Mononuclear cell (primary cell): ENCODE results near the gene LIPA. TPM values are rescaled to one million over a fixed set of nuclear protein-coding genes. Genes with fewer than 3 reads are reported as not detected.

Source experiments
- H3K27me3 ChIP-seq: 2 replicates; pipeline ENCODE4 v1.6.0; 2011; ENCODE audit warnings: low read length, control low read depth; ENCODE audit not compliant: insufficient read depth
- H3K4me1 ChIP-seq: 2 replicates; pipeline ENCODE4 v1.5.1; 2011; ENCODE audit warnings: mild to moderate bottlenecking, low read length, control low read depth; ENCODE audit not compliant: insufficient read depth
- H3K4me3 ChIP-seq: 2 replicates; pipeline ENCODE4 v1.5.1; 2011; ENCODE audit warnings: mild to moderate bottlenecking, low read length, moderate library complexity
- H3K9me3 ChIP-seq: 2 replicates; pipeline ENCODE4 v1.5.1; 2011; ENCODE audit warnings: low read depth, mild to moderate bottlenecking, control low read depth, low read length
- total RNA-seq: library from RNA; depleted of rRNA; stranded (reverse); fragments of >200 nt; gene quantifications from one replicate; pipeline ENCODE4 v1.2.3, GENCODE V29; 2012

LIPA gene
- total RNA-seq, 1 donor, result 45.0 TPM

- H3K9me3 ChIP-seq, result no peaks in the 10 kb centered on the region
- no peak overlapping the region for H3K4me3 ChIP-seq
- H3K27me3 ChIP-seq, result no peaks in the 10 kb centered on the region
- H3K4me1 ChIP-seq, result no peaks in the 10 kb centered on the region
Observed at GRCh38 chr10:89279421-89279869, 27.9 kb upstream of the LIPA start.

GRCh38 chr10:89278900-89279392 lies 27.4 kb upstream of the LIPA start:
- H3K27me3 ChIP-seq, result no peaks in the 10 kb centered on the region
- no peaks in the 10 kb centered on the region for H3K9me3 ChIP-seq

GRCh38 chr10:89278034-89278535 lies 26.5 kb upstream of the LIPA start:
- no peak overlapping the region for H3K4me3 ChIP-seq
- no peaks in the 10 kb centered on the region for H3K9me3 ChIP-seq
- no peaks in the 10 kb centered on the region for H3K27me3 ChIP-seq
- no peaks in the 10 kb centered on the region for H3K4me1 ChIP-seq

More at GRCh38 chr10:89278900-89279392, 27.4 kb upstream of the LIPA start:
- Histone ChIP-seq H3K4me1 (no peaks in the 10 kb centered on the region), H3K4me3 (no peak overlapping the region)

- no peaks in the 10 kb centered on the region for H3K27me3 ChIP-seq
- no peaks in the 10 kb centered on the region for H3K4me1 ChIP-seq
- H3K4me3 ChIP-seq, result no peak overlapping the region
- no peaks in the 10 kb centered on the region for H3K9me3 ChIP-seq
Observed at GRCh38 chr10:89275383-89275782, 23.8 kb upstream of the LIPA start.

DNA sequence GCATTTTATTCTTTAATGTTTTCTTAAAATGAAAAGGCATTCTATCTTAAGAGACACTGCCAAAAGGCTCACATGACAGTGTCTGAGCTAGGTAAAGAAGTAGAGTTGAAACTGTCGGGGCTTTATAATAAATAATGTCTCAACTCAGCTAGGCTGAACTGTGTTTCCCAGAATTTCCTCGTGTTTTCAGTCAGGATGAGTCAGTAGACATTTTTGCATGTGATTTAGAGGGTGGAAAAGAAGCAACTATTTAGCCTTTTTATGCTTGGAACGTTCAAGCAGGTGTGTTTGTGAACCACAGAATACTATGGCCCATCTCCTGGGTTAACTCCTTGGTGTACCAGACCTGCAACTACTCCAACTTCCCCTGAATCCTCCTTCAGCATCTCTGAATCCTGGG lies 23.4 kb upstream of the LIPA start:
- H3K9me3 ChIP-seq, result no peaks in the 10 kb centered on the region
- H3K27me3 ChIP-seq, result no peaks in the 10 kb centered on the region
- peaks cover 3% of the 10 kb centered on the region for H3K4me1 ChIP-seq
- H3K4me3 ChIP-seq, result no peak overlapping the region

DNA sequence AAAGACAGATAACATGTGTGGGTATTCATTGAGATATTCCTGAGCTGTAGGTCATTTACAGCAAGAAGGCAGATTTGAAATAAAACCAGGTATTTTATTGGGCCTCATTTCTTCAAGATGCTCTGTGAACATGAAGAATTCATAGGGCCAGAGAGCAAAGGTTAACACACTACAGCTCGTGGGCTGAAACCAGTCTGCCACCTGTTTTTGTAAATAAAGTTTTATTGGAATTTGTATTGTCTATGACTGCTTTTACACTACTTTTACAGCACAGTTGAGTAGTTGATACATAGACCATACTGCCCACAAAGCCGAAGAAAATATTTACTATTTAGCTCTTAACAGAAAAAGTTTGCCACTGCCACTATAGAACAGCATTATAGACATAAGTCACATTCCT lies 22.1 kb upstream of the LIPA start:
- H3K4me1 ChIP-seq, result peaks cover 7% of the 10 kb centered on the region
- H3K27me3 ChIP-seq, result no peaks in the 10 kb centered on the region
- no peaks in the 10 kb centered on the region for H3K9me3 ChIP-seq
- no peak overlapping the region for H3K4me3 ChIP-seq

DNA sequence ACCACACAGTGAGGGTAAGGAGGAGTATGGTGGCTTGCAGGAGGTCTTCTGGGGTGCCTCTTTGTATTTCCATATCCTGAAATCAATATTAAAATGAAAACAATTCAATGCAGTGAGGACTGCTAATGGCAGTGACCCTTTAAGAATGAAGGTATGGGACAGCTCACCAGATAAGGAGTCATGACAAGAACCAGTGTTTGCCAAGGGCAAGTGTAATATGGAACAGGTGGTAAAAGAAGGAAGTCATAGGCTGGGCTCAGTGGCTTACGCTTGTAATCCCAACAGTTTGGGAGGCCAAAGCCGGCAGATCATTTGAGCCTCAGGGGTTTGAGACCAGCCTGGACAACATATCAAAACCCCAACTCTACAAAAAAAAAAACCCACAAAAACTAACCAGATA lies 20.0 kb upstream of the LIPA start:
- Histone ChIP-seq H3K4me3 (no peak overlapping the region), H3K9me3 (no peaks in the 10 kb centered on the region), H3K4me1 (peaks cover 7% of the 10 kb centered on the region)

DNA sequence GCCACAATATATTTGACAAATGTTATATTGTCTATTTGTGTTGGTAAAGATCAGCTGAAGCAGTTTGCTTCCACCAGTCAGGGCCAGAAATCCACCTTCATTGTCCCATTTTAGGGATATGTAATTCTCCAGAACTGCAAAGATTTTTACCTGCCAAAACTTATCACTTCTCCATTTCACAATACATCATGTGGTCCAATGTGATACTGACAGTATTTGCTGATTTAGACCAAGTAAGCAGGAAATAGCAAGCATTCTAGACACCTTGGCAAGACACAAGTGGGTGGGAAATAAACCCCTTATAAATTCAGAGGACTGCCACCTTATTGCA lies 18.5 kb upstream of the LIPA start:
- H3K4me1 ChIP-seq, result peaks cover 7% of the 10 kb centered on the region
- H3K4me3 ChIP-seq, result no peak overlapping the region
- H3K9me3 ChIP-seq, result no peaks in the 10 kb centered on the region
- no peaks in the 10 kb centered on the region for H3K27me3 ChIP-seq

More for the DNA sequence above, 20.0 kb upstream of the LIPA start:
- no peaks in the 10 kb centered on the region for H3K27me3 ChIP-seq

GRCh38 chr10:89269433-89270152 lies 18.0 kb upstream of the LIPA start:
- no peaks in the 10 kb centered on the region for H3K27me3 ChIP-seq
- no peak overlapping the region for H3K4me3 ChIP-seq
- peaks cover 7% of the 10 kb centered on the region for H3K4me1 ChIP-seq
- no peaks in the 10 kb centered on the region for H3K9me3 ChIP-seq

DNA sequence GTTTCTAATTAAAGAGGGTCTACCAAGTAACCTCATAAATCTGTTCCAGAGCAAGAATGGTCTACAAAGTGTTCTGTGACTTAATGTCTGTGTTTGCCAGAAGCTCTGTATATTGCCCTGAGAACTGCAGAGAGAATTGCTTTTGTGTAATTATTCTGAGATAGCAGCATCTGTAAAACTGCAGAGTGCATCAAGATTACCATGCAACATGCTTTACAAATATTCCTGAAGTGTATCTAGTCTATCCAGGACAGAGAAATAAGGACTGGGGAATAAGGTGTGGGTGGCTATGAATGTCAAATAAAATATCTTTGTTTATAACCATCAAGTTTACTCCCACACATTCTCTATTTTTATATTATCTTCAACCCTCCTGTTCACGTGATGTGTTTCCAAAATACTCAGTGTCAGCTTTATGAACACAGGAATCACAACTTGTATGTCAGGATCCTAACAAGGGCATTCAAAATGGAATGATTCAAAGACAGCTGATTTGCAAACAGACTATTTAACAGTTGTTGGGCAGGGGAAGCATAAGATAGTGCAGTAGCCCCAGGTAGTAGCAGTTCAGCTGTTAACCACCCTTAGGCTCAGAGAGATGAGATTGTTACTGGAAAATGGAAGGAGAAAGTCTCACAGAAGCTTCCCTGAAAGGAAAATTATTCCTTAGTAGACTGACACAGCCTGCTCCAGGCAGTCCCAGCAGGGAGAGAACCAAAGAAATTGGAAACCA lies 15.3 kb upstream of the LIPA start:
- Histone ChIP-seq H3K9me3 (no peaks in the 10 kb centered on the region), H3K27me3 (no peaks in the 10 kb centered on the region), H3K4me1 (peaks cover 7% of the 10 kb centered on the region), H3K4me3 (no peak overlapping the region)

DNA sequence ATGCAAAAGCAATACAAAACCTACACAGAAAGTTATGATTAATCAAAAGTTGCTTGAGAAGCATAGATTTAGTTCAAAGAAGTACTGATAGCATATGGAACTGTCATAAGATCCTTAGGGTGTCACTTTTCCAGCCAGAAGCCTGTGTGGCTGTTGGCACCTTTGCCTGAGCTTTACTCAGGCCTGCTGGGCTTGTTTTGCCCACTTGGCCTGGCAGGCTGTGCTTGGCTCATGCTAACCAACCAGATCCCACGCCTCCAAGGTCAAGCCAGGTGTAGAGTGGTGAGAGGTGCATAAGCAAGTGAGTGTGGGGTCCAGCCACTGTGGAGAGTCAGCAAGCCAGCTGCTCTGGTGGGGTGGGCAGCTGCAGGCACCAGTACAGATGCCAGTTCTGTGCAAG lies 12.0 kb upstream of the LIPA start:
- H3K9me3 ChIP-seq, result no peaks in the 10 kb centered on the region
- H3K27me3 ChIP-seq, result no peaks in the 10 kb centered on the region
- H3K4me1 ChIP-seq, result peaks cover 6% of the 10 kb centered on the region
- no peak overlapping the region for H3K4me3 ChIP-seq

DNA sequence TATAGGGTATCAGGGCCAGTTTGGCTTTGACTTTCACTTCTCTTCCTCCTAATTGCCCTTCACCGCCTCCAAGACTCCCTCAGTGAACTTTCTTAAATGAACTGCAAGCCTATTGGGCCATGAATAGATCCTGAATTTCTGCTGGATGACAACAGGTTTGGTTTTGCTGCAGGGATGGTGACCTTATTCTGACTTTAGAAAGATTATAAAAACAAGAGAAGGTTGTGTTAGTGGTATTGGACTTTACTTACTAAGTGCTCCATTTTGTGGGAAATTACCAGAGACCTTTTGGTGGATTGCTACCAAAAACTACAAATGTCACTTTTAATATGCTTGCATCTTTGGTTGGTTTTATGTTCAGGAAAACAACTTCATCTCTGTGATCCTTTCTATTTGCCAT lies 11.5 kb upstream of the LIPA start:
- peaks cover 6% of the 10 kb centered on the region for H3K4me1 ChIP-seq
- H3K27me3 ChIP-seq, result no peaks in the 10 kb centered on the region
- no peak overlapping the region for H3K4me3 ChIP-seq
- H3K9me3 ChIP-seq, result no peaks in the 10 kb centered on the region

- H3K4me3 ChIP-seq, result no peak overlapping the region
- peaks cover 10% of the 10 kb centered on the region for H3K4me1 ChIP-seq
- no peaks in the 10 kb centered on the region for H3K27me3 ChIP-seq
- no peaks in the 10 kb centered on the region for H3K9me3 ChIP-seq
Observed at GRCh38 chr10:89262086-89263051, 10.8 kb upstream of the LIPA start.

DNA sequence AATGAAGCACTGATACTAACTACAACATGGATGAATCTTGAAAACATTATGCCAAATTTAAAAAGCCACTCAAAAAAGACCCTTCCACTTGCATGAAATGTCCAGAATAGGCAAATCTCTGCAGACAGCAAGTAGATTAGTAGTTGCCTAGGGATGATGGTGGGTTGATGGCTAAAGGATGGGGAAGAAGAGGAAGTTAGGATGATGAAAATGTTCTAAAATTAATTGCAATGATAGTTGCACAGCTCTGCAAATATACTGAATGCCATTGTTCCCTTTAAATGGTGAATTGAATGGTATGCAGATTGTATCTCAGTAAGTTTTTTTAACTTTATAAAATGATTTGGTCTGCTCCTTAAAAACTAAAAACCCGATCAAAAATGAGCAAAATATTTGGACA lies 7.3 kb upstream of the LIPA start:
- Histone ChIP-seq H3K27me3 (no peaks in the 10 kb centered on the region), H3K4me3 (no peak overlapping the region), H3K9me3 (no peaks in the 10 kb centered on the region), H3K4me1 (peaks cover 37% of the 10 kb centered on the region)

DNA sequence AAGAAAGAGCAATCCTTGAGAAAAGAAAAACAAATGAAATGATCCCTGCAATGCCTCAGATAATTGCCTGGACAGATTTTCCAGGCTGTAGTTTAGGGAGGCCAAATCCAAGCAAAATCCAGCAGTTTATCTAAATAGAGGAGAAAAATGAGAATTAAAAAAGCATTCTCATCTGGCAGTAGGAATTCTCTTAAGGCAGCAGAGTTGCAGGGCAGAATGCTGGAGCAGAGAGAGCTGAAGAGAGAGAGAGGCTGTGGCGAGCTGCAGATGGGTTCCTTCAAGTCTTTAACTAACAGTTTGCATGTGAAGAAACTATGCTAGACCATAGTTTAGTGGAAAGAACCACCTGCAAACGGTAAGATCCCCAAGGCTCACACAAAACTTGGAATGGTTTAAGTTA lies 6.0 kb upstream of the LIPA start:
- Histone ChIP-seq H3K4me1 (peaks cover 39% of the 10 kb centered on the region), H3K4me3 (no peak overlapping the region), H3K27me3 (no peaks in the 10 kb centered on the region), H3K9me3 (no peaks in the 10 kb centered on the region)
